Thymus (tissue), 11 donors: ENCODE measurements around the gene ATP8B1. TPM values are rescaled to one million over a fixed set of nuclear protein-coding genes. Genes with fewer than 3 reads are reported as not detected.

Experiments used
- DNase-seq, 9 donors: peaks; one replicate each; pipeline ENCODE4 v3.0.0-alpha.2; 2013; ENCODE audit warnings: low spot score in 9 of 9, low read depth in 6 of 9, missing footprints in 1 of 9
- H3K27ac ChIP-seq, 2 donors: one replicate each; pipeline ENCODE4 v1.5.1; 2013; ENCODE audit warnings: control low read depth in 1 of 2, low read depth in 1 of 2, low read length in 1 of 2, mild to moderate bottlenecking in 1 of 2, moderate library complexity in 1 of 2
- H3K27me3 ChIP-seq, 2 donors: one replicate each; pipeline ENCODE4 v1.5.1; 2013; ENCODE audit warnings: low read length in 1 of 2; ENCODE audit not compliant: control insufficient read depth in 2 of 2, insufficient read depth in 1 of 2
- H3K36me3 ChIP-seq, 2 donors: one replicate each; pipeline ENCODE4 v1.5.1; 2013; ENCODE audit warnings: low read length in 1 of 2, mild to moderate bottlenecking in 1 of 2, moderate library complexity in 1 of 2; ENCODE audit not compliant: control insufficient read depth in 2 of 2, insufficient read depth in 2 of 2
- H3K4me1 ChIP-seq, 2 donors: one replicate each; pipeline ENCODE4 v1.5.1; 2013; ENCODE audit warnings: low read length in 2 of 2; ENCODE audit not compliant: control insufficient read depth in 2 of 2, insufficient read depth in 2 of 2
- H3K4me3 ChIP-seq, 2 donors: one replicate each; pipeline ENCODE4 v1.5.1; 2013; ENCODE audit warnings: low read length in 2 of 2, control low read depth in 1 of 2, mild to moderate bottlenecking in 1 of 2
- H3K9me3 ChIP-seq, 2 donors: one replicate each; pipeline ENCODE4 v1.5.1; 2013; ENCODE audit warnings: low read length in 1 of 2, mild to moderate bottlenecking in 1 of 2; ENCODE audit not compliant: control insufficient read depth in 2 of 2, insufficient read depth in 1 of 2
- WGBS: extraction: QIAGEN DNeasy Blood & Tissue Kit; methylation state at CpG from one replicate; pipeline ENCODE4 v1.1.7; 2013; 5-methylcytosine and 5-hydroxymethylcytosine counted together
- polyA plus RNA-seq: library from polyadenylated mRNA; stranded (reverse); fragments of 200-250 nt; gene quantifications from one replicate; pipeline ENCODE4 v1.2.3, GENCODE V29; 2013
- total RNA-seq: library from RNA; stranded (reverse); fragments of 120-200 nt; gene quantifications from one replicate; pipeline ENCODE4 v1.2.4, GENCODE V29; 2013
- donor health status: healthy.

Gene ATP8B1
- total and polyA plus RNA-seq, 2 donors: 3.0 to 4.3 TPM

DNA sequence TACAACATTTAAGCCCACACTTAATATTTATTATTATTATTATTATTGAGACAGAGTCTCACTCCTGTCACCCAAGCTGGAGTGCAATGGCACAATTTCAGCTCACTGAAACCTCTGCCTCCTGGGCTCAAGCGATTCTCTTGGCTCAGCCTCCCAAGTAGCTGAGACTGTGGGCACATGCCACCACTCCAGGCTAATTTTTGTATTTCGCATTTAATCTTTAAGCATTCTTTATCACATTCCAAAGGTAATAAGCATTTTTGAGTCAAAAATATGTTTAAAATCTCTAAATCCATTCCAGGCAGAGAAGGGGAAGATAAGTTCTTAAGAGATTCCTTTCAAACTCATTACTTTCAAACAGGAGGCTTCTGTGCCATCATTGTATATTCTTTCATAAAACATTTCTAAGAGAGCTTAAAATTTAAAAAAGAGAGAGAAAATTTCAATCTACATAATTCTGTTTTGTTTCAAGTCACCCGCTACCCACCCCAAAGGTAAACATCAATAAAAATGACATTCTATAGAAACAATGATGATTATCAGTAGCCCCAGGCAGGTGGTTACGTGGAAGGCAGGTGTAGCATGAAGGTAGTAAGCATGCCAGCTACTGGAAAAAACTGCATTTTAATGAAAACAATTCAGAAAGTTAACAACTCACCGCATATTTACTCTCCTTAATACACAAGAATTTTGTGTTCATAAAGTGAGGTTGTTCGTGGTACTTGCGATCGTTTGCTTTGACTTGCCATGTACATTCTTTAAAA is 97.1 kb downstream of the ATP8B1 start:
- DNase-seq: no peak
- H3K9me3 ChIP-seq: no peaks in the 10 kb centered on the region
- no peaks in the 10 kb centered on the region for H3K27me3 ChIP-seq
- no peak overlapping the region for H3K27ac ChIP-seq
- no peaks in the 10 kb centered on the region for H3K4me1 ChIP-seq
- H3K36me3 ChIP-seq: no peaks in the 10 kb centered on the region
- no peak overlapping the region for H3K4me3 ChIP-seq
- 97% methylated on average over 8 of the region's 8 CpGs for WGBS

DNA sequence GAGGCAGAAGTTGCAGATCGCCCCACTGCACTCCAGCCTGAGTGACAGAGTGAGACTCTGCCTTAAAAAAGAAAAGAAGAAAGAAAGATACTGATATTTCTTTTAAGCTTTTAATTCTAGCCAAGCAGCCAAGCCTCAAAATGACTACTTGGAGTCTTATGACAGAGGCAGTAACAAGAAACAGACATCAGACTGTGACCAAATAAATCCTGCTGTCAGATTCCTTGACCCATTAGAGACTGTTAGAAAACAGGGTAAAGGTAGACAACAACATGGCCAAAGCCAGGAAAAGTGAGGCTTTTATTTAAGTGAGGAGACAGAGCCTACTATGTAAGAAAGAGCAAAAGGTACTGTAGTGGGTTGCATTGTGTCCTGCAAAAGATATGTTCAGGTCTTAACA is 98.1 kb downstream of the ATP8B1 start:
- Histone ChIP-seq H3K27me3 (no peaks in the 10 kb centered on the region), H3K4me1 (no peaks in the 10 kb centered on the region), H3K36me3 (no peaks in the 10 kb centered on the region), H3K4me3 (no peak overlapping the region), H3K27ac (no peak overlapping the region), H3K9me3 (no peaks in the 10 kb centered on the region)
- DNase-seq: no peak
- 95% methylated on average over 1 of the region's 1 CpG for WGBS

DNA sequence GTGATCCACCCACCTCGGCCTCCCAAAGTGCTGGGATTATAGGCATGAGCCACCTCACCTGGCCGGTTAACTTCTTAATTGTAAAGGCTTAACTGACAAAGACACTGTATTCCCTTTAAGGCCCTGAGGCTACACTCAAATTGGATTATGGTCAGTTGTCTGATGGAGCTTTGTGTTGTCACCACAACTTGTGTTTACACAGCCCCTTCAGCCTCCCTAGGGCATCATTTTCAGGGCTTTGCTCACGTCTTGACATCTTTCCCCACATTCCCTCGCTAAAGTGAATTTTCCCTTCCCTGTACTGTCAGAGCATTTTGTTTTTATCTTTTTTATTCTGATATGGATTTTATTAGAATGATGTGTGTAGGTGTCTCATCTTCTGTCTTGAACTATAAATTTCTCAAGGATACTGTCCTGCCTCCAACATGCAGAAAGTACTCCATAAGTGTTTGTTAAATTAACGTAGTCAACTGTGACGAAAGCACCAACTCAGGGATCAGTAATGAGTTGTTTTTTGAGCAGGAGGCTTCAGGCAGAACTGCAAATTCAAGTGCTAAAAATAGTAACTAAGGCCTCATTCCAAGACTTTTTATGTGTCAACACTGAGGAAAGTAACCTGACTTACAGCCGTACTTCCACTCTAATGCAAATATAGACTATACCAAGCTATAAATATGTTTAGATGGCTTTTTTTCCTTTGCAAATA is 104.4 kb downstream of the ATP8B1 start:
- no peak overlapping the region for H3K4me3 ChIP-seq
- WGBS: 98% methylated on average over 7 of the region's 7 CpGs
- no peaks in the 10 kb centered on the region for H3K27me3 ChIP-seq
- no peaks in the 10 kb centered on the region for H3K36me3 ChIP-seq
- H3K4me1 ChIP-seq: no peaks in the 10 kb centered on the region
- H3K9me3 ChIP-seq: no peaks in the 10 kb centered on the region
- no peak for DNase-seq
- H3K27ac ChIP-seq: no peak overlapping the region

DNA sequence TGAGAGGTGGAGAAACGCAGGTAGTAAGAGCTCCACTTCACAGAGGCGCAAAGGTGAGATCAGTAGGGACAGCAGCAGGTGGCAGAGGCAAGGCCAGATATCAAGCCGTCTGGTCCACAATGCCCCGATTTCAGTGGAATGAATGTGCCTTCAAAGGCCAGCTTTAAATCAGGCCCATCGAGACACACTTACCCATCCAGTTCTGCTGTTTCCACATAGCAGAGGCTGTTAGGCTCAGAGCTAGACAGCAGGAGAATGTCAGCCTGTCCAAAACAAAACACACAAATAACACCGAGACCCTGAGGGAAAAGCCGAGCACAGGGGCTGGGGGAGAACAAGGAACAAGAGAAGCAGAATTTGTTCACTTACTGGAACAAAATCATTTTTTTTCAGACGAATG is 105.7 kb downstream of the ATP8B1 start:
- H3K27me3 ChIP-seq: no peaks in the 10 kb centered on the region
- no peaks in the 10 kb centered on the region for H3K9me3 ChIP-seq
- H3K27ac ChIP-seq: no peak overlapping the region
- H3K36me3 ChIP-seq: no peaks in the 10 kb centered on the region
- H3K4me1 ChIP-seq: no peaks in the 10 kb centered on the region
- H3K4me3 ChIP-seq: no peak overlapping the region
- WGBS: 97% methylated on average over 8 of the region's 8 CpGs
- DNase-seq: no peak

DNA sequence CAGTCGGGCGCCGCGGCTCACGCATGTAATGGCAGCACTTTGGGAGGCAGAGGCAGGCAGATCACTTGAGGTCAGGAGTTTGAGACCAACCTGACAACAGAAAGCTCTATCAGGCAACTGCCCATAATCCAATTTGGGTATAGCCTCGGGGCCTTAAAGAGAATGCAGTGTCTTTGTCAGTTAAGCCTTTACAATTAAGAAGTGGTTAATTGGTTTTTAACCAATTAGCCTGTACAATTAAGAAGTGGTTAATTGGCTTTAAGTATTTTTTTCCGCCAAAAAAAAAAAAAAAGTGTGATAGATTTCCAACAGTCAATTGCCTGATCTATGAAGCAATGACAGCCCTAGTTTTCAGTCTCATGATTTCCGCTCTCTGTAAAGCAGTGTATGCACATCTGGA is 106.8 kb downstream of the ATP8B1 start:
- WGBS: 97% methylated on average over 8 of the region's 8 CpGs
- H3K36me3 ChIP-seq: no peaks in the 10 kb centered on the region
- no peaks in the 10 kb centered on the region for H3K9me3 ChIP-seq
- DNase-seq: no peak
- H3K27ac ChIP-seq: no peak overlapping the region
- no peaks in the 10 kb centered on the region for H3K27me3 ChIP-seq
- H3K4me1 ChIP-seq: no peaks in the 10 kb centered on the region
- no peak overlapping the region for H3K4me3 ChIP-seq

DNA sequence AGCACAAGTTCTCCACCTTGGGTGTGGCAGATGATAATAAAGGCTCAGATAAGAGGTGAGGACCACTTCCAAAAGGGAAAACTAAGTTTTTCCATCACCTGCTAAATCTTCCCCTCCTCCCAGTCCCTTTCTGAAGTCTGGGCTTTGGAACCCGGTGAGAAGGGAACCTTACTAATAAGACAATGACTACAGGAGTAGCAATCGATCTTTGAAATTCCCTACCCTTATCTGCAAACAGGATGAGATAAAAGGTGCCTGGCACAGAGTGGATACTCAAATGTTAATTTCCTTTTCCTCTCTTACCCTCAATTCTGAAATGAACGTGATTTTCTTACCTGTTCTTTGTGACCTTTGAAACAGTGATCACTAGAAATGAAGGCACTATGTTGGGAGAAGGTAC is 111.8 kb downstream of the ATP8B1 start:
- no peaks in the 10 kb centered on the region for H3K9me3 ChIP-seq
- no peak overlapping the region for H3K27ac ChIP-seq
- no peaks in the 10 kb centered on the region for H3K4me1 ChIP-seq
- no peaks in the 10 kb centered on the region for H3K36me3 ChIP-seq
- H3K4me3 ChIP-seq: no peak overlapping the region
- no peaks in the 10 kb centered on the region for H3K27me3 ChIP-seq
- WGBS: 95% methylated on average over 3 of the region's 3 CpGs
- DNase-seq: no peak

DNA sequence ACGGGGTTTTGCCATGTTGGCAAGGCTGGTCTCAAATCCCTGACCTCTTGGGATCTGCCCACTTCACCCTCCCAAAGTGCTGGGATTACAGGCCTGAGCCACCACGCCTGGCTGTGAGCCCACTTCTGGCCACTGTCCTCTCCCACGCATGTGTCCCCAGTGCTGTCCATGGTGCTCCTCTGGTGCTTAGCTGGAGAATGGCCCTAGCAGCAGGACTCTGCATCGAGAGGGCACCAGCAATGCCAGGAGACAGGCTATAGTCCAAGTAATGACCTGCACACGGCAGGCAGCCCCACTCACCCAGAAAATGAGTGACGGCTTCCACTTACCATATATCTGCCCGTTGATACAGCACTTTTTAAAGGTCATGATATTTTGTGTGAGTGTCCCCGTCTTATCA is 115.1 kb downstream of the ATP8B1 start:
- WGBS: 97% methylated on average over 8 of the region's 8 CpGs
- no peaks in the 10 kb centered on the region for H3K27me3 ChIP-seq
- no peak for DNase-seq
- no peak overlapping the region for H3K27ac ChIP-seq
- H3K4me1 ChIP-seq: no peaks in the 10 kb centered on the region
- H3K36me3 ChIP-seq: no peaks in the 10 kb centered on the region
- no peak overlapping the region for H3K4me3 ChIP-seq
- H3K9me3 ChIP-seq: no peaks in the 10 kb centered on the region

DNA sequence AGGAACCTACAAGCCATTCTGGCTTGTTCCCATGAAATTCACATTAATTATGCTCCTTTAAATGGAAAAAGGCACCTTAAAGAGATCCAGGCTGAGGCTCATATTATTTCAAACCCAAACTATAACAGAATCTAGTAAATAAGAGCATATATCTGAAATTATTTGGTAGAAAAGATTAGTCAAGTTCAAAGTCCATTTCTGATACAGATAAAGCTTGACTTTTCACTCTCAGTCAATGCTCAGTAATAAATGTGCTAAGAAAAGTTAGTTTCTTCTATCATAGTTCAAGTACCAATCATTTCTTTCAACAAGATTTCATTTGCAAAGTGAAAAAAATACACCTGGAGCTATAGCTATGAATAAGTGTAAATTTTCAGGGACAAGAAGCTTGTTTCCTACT is 119.6 kb downstream of the ATP8B1 start:
- no peak for DNase-seq
- Histone ChIP-seq H3K27me3 (no peaks in the 10 kb centered on the region), H3K4me1 (no peaks in the 10 kb centered on the region), H3K27ac (no peak overlapping the region), H3K4me3 (no peak overlapping the region), H3K9me3 (no peaks in the 10 kb centered on the region), H3K36me3 (no peaks in the 10 kb centered on the region)

DNA sequence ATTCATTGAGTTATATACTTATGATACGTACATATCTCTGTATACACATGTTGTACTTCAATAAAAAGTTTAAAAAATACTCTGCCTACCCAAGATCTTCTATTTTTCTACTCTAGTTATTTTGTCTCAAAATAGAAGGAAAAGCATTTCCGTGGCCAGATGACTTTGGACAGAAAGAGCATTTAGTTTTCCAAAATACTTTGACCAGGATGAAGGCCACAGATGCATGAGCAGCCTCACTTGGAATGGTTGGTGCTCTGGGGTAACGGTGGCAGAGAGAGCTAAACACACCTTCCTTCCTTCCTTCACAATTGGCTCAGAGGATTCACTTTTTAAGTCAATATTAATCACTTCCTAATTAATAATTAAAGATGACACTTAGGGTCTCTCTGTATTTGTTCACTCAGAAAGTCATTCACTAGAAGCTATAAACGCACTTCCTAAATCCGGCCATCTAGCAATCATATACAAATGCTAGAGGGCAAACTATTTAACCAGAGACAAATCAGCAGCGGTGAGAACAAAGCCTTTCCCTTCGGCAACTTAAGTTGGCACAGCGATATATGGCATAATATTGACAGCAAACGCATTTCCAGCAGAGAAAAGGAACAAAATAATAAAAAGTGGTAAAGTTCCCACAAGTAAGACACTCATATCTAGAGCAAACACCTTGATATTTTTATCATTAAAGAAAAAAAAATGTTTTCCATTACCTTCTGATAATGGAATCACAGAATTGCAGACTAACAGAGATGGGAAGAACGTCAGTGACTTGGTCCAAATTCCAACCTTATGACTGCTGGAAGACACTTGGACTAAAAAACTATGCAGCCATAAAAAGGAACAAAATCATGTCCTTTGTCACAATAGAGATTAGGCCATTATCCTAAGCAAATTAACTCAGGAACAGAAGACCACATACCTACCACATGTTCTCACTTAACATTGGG is 125.6 kb downstream of the ATP8B1 start:
- H3K4me3 ChIP-seq: no peak overlapping the region
- DNase-seq: no peak
- H3K27ac ChIP-seq: no peak overlapping the region
- H3K36me3 ChIP-seq: no peaks in the 10 kb centered on the region
- 98% methylated on average over 10 of the region's 10 CpGs for WGBS
- H3K27me3 ChIP-seq: no peaks in the 10 kb centered on the region
- H3K4me1 ChIP-seq: no peaks in the 10 kb centered on the region
- no peaks in the 10 kb centered on the region for H3K9me3 ChIP-seq
